SK-N-SH (cell line): ENCODE data around the gene RNASE9. TPM values are rescaled to one million over a fixed set of nuclear protein-coding genes. Genes with fewer than 3 reads are reported as not detected.

Experiments
- CTCF ChIA-PET: fragments of 300-600, 350-600 bp; formaldehyde crosslinking; extraction: SDS; loops from one replicate; lab custom pipeline; 2021; lab: Yijun Ruan, JAX
- POLR2A ChIA-PET: fragments of 350-600 bp; sonication (Branson Sonifier 250); formaldehyde crosslinking; extraction: SDS; loops from one replicate; lab custom pipeline; 2020; ENCODE audit warnings: antibody characterized with exemption, inconsistent platforms; lab: Yijun Ruan, JAX
- DNase-seq: peaks from one replicate; pipeline ENCODE4 v3.0.0; 2012
- H2AFZ ChIP-seq: fragments of 200-600 bp; sonication (generic); 2 replicates; pipeline ENCODE4 v1.8.1; 2016; ENCODE audit warnings: antibody characterized with exemption, mild to moderate bottlenecking, low read depth
- H3F3A ChIP-seq: fragments of 200-600 bp; sonication (generic); replicated peaks from 2 replicates; pipeline ENCODE3; 2016; ENCODE audit warnings: antibody characterized with exemption, mild to moderate bottlenecking; ENCODE audit not compliant: insufficient read depth
- H3K27ac ChIP-seq, 2 experiments: fragments of 200-500 bp in 1 of 2; fragments of 200-600 bp in 1 of 2; sonication (Bioruptor generic) in 1 of 2; sonication (generic), shearing (Covaris generic) in 1 of 2; 2 replicates each; pipeline versions ENCODE4 v1.5.1 to v1.6.1; 2014 to 2016; ENCODE audit warnings: low read depth in 2 of 2, inconsistent platforms in 1 of 2, low read length in 1 of 2, mild to moderate bottlenecking in 1 of 2, mixed read lengths in 1 of 2
- H3K27me3 ChIP-seq: fragments of 200-600 bp; sonication (generic), shearing (Covaris generic); 2 replicates; pipeline ENCODE4 v1.6.1; 2016; ENCODE audit warnings: mixed run types; ENCODE audit not compliant: insufficient read depth
- H3K36me3 ChIP-seq, 2 experiments: fragments of 200-500 bp in 1 of 2; fragments of 200-600 bp in 1 of 2; sonication (Bioruptor generic) in 1 of 2; sonication (generic) in 1 of 2; replicated peaks in 1 of 2; 2 replicates each; pipeline versions ENCODE3 to v1.5.1; 2014 to 2016; ENCODE audit warnings: low read length in 1 of 2, mild to moderate bottlenecking in 1 of 2; ENCODE audit not compliant: insufficient read depth in 2 of 2, control insufficient read depth in 1 of 2
- H3K4me1 ChIP-seq, 2 experiments: fragments of 200-500 bp in 1 of 2; fragments of 200-600 bp in 1 of 2; sonication (Bioruptor generic) in 1 of 2; sonication (generic), shearing (Covaris generic) in 1 of 2; 2 replicates each; pipeline versions ENCODE4 v1.5.1 to v1.6.1; 2014 to 2016; ENCODE audit warnings: low read depth in 1 of 2, low read length in 1 of 2, mixed run types in 1 of 2; ENCODE audit not compliant: insufficient read depth in 2 of 2, control insufficient read depth in 1 of 2
- H3K4me2 ChIP-seq: fragments of 200-600 bp; sonication (generic), shearing (Covaris generic); 2 replicates; pipeline ENCODE4 v1.6.1; 2017; ENCODE audit warnings: mixed run types
- H3K4me3 ChIP-seq, 2 experiments: fragments of 200-500 bp in 1 of 2; fragments of 200-600 bp in 1 of 2; sonication (Bioruptor generic) in 1 of 2; sonication (generic), shearing (Covaris generic) in 1 of 2; 2 replicates each; pipeline versions ENCODE4 v1.5.1 to v1.8.1; 2014 to 2016; ENCODE audit warnings: low read depth in 2 of 2, inconsistent platforms in 1 of 2, low read length in 1 of 2, mild to moderate bottlenecking in 1 of 2, mixed read lengths in 1 of 2, moderate library complexity in 1 of 2
- H3K79me2 ChIP-seq: fragments of 200-600 bp; sonication (generic); 2 replicates; pipeline ENCODE4 v1.8.1; 2017; ENCODE audit warnings: mild to moderate bottlenecking; ENCODE audit not compliant: insufficient read depth
- H3K9ac ChIP-seq: fragments of 200-600 bp; sonication (generic); 2 replicates; pipeline ENCODE4 v1.6.1; 2017; ENCODE audit warnings: mixed run types
- H3K9me2 ChIP-seq: fragments of 200-600 bp; sonication (generic); 2 replicates; pipeline ENCODE4 v1.6.1; 2017; ENCODE audit warnings: mixed run types
- H3K9me3 ChIP-seq: fragments of 200-600 bp; sonication (generic); 2 replicates; pipeline ENCODE4 v1.6.1; 2017; ENCODE audit warnings: mixed run types, mild to moderate bottlenecking, moderate library complexity
- H4K20me1 ChIP-seq: fragments of 200-600 bp; sonication (generic); 2 replicates; pipeline ENCODE4 v1.6.1; 2017; ENCODE audit warnings: mild to moderate bottlenecking, mixed run types; ENCODE audit not compliant: insufficient read depth
- CHD2 ChIP-seq: fragments of 150-350 bp; IDR thresholded peaks from 2 replicates; pipeline ENCODE4 v1.6.1; 2018; ENCODE audit warnings: low read length; ENCODE audit not compliant: partially characterized antibody
- ELF1 ChIP-seq: IDR thresholded peaks from 2 replicates; pipeline ENCODE4 v1.4.0; 2012
- EZH2phosphoT487 ChIP-seq: fragments of 200-600 bp; sonication (generic); IDR thresholded peaks from 2 replicates; pipeline ENCODE4 v1.6.1; 2017; ENCODE audit warnings: low read depth, mixed run types, mild to moderate bottlenecking, antibody characterized with exemption, moderate library complexity, borderline replicate concordance
- FOXJ3 ChIP-seq: sonication (generic); formaldehyde crosslinking; IDR thresholded peaks from 2 replicates; pipeline ENCODE4 v1.5.1; 2020; ENCODE audit warnings: mild to moderate bottlenecking, missing genetic modification reagents
- GABPA ChIP-seq: IDR thresholded peaks from 2 replicates; pipeline ENCODE4 v1.4.0; 2012; ENCODE audit warnings: low read depth, mild to moderate bottlenecking
- JUND ChIP-seq: IDR thresholded peaks from 2 replicates; pipeline ENCODE4 v1.4.0; 2012
- MEF2A ChIP-seq: IDR thresholded peaks from 2 replicates; pipeline ENCODE4 v1.4.0; 2012; ENCODE audit warnings: low read depth, borderline replicate concordance
- MXI1 ChIP-seq: IDR thresholded peaks from 2 replicates; pipeline ENCODE4 v1.6.1; 2012; ENCODE audit warnings: mild to moderate bottlenecking, low read depth, low read length, improper control_type of control experiment
- NFIC ChIP-seq: IDR thresholded peaks from 2 replicates; pipeline ENCODE4 v1.4.0; 2012; ENCODE audit warnings: borderline replicate concordance
- RAD21 ChIP-seq: IDR thresholded peaks from 2 replicates; pipeline ENCODE4 v1.6.1; 2012; ENCODE audit warnings: mild to moderate bottlenecking, low read length
- SMC3 ChIP-seq: IDR thresholded peaks from 2 replicates; pipeline ENCODE4 v1.6.1; 2012; ENCODE audit warnings: low read depth, low read length, improper control_type of control experiment
- TEAD4 ChIP-seq: IDR thresholded peaks from 2 replicates; pipeline ENCODE4 v1.4.0; 2012; ENCODE audit warnings: mild to moderate bottlenecking, borderline replicate concordance; ENCODE audit not compliant: insufficient read depth
- WGBS: methylation state at CpG from one replicate; pipeline ENCODE4 v1.1.6; 2017; ENCODE audit warnings: low lambda C conversion rate; 5-methylcytosine and 5-hydroxymethylcytosine counted together
- polyA plus RNA-seq, 3 experiments: library from polyadenylated mRNA; depleted of rRNA; stranded (reverse); fragments of >200 nt; gene quantifications; 2 replicates each; pipeline ENCODE4 v1.2.3, GENCODE V29; 2012
- TF ChIP-seq, protein P1 (sequence below): IDR thresholded peaks from 2 replicates; pipeline ENCODE4 v1.4.0; 2012; ENCODE audit warnings: low read depth, borderline replicate concordance
- TF ChIP-seq, protein P2 (sequence below): fragments of 200-600 bp; sonication (generic); IDR thresholded peaks from 2 replicates; pipeline ENCODE4 v1.6.1; 2017; ENCODE audit warnings: antibody characterized with exemption, mild to moderate bottlenecking, moderate library complexity
- TF ChIP-seq, protein P3 (sequence below): IDR thresholded peaks from 2 replicates; pipeline ENCODE4 v1.4.0; 2012; ENCODE audit warnings: low read depth
- TF ChIP-seq, protein P4 (sequence below): IDR thresholded peaks from 2 replicates; pipeline ENCODE4; 2012
- TF ChIP-seq, protein P5 (sequence below): fragments of 150-350 bp; IDR thresholded peaks from 2 replicates; pipeline ENCODE4 v1.6.1; 2016; ENCODE audit warnings: mild to moderate bottlenecking, low read depth, low read length

Gene RNASE9
- polyA plus RNA-seq, 1 of the 3 experiments (the other 2 are of a cell fraction) = not detected

DNA sequence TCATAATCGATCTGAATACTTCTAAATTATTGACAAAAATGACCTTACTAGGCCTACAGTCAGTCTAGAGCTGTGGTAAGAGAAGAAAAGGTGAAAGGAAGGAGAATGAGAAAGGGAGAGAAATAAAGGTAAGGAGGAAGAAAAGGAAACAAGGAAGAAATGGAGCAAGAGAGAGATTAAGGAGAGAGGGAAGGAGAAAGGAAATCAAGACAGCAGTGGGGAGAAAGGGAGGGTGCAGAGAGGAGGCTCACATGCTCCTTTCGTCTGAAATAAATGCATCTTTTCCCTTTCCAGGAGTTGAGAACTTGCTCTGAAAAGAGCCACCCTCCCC is 3.7 kb downstream of the RNASE9 start:
- no peaks in the 10 kb centered on the region for H4K20me1 ChIP-seq
- no peaks in the 10 kb centered on the region for H3K4me1 ChIP-seq
- CTCF ChIA-PET = interaction anchor here (2.4 kb wide), 1 partner anchor 26 kb away, joined by 9 read pairs; no protein-coding TSS in a partner anchor
- POLR2A ChIA-PET = no interaction called here
- H3K36me3 ChIP-seq = no peaks in the 10 kb centered on the region
- no peak for DNase-seq
- H3K9me3 ChIP-seq = no peaks in the 10 kb centered on the region
- no peak overlapping the region for H3K4me2 ChIP-seq
- H3K79me2 ChIP-seq = no peaks in the 10 kb centered on the region
- no peak overlapping the region for H3K9ac ChIP-seq
- no peak overlapping the region for H2AFZ ChIP-seq
- TF ChIP-seq TEAD4 (no peak), MEF2A (no peak)
- TF ChIP-seq, protein P1, sequence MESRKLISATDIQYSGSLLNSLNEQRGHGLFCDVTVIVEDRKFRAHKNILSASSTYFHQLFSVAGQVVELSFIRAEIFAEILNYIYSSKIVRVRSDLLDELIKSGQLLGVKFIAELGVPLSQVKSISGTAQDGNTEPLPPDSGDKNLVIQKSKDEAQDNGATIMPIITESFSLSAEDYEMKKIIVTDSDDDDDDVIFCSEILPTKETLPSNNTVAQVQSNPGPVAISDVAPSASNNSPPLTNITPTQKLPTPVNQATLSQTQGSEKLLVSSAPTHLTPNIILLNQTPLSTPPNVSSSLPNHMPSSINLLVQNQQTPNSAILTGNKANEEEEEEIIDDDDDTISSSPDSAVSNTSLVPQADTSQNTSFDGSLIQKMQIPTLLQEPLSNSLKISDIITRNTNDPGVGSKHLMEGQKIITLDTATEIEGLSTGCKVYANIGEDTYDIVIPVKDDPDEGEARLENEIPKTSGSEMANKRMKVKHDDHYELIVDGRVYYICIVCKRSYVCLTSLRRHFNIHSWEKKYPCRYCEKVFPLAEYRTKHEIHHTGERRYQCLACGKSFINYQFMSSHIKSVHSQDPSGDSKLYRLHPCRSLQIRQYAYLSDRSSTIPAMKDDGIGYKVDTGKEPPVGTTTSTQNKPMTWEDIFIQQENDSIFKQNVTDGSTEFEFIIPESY = no peak
- WGBS = 3% methylated on average over 2 of the region's 2 CpGs
- no peaks in the 10 kb centered on the region for H3F3A ChIP-seq
- H3K4me3 ChIP-seq = no peak overlapping the region
- no peak overlapping the region for H3K27ac ChIP-seq
- H3K27me3 ChIP-seq = peaks cover 42% of the 10 kb centered on the region
- no peaks in the 10 kb centered on the region for H3K9me2 ChIP-seq

DNA sequence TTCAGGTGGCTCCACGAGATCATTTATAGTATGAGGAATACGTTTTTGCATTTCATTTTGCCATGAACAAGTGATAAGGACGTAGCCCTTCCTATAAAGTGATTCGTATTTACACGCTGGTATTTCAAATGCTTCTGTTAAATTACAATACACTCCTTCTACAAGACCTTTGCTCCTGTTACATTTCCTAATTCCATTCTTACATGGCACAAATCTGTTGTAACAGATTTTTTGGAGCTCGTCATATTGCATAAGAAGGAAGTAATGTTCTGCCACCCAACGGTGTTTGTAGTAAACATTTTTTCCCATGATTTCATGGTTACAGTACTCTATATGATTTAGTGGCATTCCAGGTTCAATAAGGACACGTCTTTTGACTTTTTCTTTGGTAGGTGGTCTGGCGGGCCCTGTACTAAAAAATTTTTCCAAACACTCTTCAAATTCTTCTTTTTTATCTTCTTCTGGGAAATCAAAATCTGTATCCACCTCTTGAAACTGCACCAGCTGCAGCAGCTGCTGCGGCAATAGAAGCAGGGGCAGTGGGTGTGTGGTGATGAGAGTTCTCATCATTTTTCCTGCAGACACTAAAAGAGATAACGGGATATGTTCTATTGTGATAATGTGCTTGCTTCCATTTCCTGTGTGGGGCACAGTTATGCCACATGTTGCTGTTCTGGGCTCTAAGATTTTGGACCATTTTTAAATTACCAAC is 4.2 kb downstream of the RNASE9 start:
- Histone ChIP-seq H2AFZ (no peak overlapping the region), H3K36me3 (no peaks in the 10 kb centered on the region), H3K4me1 (no peaks in the 10 kb centered on the region), H3F3A (no peaks in the 10 kb centered on the region), H3K27ac (no peak overlapping the region), H4K20me1 (no peaks in the 10 kb centered on the region), H3K9me2 (no peaks in the 10 kb centered on the region), H3K9me3 (no peaks in the 10 kb centered on the region), H3K4me2 (no peak overlapping the region), H3K4me3 (no peak overlapping the region), H3K9ac (no peak overlapping the region)
- POLR2A ChIA-PET = no interaction called here
- DNase-seq = no peak
- TF ChIP-seq MEF2A (no peak), MXI1 (no peak), SMC3 (no peak), GABPA (no peak), JUND (no peak), NFIC (no peak), CHD2 (no peak), FOXJ3 (CRISPR knock-in tag) (no peak), ELF1 (no peak), RAD21 (no peak), EZH2phosphoT487 (no peak), TEAD4 (no peak)
- TF ChIP-seq, protein P2, sequence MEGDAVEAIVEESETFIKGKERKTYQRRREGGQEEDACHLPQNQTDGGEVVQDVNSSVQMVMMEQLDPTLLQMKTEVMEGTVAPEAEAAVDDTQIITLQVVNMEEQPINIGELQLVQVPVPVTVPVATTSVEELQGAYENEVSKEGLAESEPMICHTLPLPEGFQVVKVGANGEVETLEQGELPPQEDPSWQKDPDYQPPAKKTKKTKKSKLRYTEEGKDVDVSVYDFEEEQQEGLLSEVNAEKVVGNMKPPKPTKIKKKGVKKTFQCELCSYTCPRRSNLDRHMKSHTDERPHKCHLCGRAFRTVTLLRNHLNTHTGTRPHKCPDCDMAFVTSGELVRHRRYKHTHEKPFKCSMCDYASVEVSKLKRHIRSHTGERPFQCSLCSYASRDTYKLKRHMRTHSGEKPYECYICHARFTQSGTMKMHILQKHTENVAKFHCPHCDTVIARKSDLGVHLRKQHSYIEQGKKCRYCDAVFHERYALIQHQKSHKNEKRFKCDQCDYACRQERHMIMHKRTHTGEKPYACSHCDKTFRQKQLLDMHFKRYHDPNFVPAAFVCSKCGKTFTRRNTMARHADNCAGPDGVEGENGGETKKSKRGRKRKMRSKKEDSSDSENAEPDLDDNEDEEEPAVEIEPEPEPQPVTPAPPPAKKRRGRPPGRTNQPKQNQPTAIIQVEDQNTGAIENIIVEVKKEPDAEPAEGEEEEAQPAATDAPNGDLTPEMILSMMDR = no peak
- TF ChIP-seq, protein P3, sequence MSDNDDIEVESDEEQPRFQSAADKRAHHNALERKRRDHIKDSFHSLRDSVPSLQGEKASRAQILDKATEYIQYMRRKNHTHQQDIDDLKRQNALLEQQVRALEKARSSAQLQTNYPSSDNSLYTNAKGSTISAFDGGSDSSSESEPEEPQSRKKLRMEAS = no peak
- TF ChIP-seq, protein P4, sequence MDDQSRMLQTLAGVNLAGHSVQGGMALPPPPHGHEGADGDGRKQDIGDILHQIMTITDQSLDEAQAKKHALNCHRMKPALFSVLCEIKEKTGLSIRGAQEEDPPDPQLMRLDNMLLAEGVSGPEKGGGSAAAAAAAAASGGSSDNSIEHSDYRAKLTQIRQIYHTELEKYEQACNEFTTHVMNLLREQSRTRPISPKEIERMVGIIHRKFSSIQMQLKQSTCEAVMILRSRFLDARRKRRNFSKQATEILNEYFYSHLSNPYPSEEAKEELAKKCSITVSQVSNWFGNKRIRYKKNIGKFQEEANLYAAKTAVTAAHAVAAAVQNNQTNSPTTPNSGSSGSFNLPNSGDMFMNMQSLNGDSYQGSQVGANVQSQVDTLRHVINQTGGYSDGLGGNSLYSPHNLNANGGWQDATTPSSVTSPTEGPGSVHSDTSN = no peak
- TF ChIP-seq, protein P5, sequence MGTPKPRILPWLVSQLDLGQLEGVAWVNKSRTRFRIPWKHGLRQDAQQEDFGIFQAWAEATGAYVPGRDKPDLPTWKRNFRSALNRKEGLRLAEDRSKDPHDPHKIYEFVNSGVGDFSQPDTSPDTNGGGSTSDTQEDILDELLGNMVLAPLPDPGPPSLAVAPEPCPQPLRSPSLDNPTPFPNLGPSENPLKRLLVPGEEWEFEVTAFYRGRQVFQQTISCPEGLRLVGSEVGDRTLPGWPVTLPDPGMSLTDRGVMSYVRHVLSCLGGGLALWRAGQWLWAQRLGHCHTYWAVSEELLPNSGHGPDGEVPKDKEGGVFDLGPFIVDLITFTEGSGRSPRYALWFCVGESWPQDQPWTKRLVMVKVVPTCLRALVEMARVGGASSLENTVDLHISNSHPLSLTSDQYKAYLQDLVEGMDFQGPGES = no peak
- TF ChIP-seq, protein P1 = no peak
- TF ChIP-seq, all 33 proteins: peak for 0
- H3K27me3 ChIP-seq = peaks cover 37% of the 10 kb centered on the region
- WGBS = 6% methylated on average over 11 of the region's 11 CpGs
- CTCF ChIA-PET = interaction anchor here (2.4 kb wide), 1 partner anchor 26 kb away, joined by 9 read pairs; no protein-coding TSS in a partner anchor
- no peaks in the 10 kb centered on the region for H3K79me2 ChIP-seq
